Daoy (cell line): ENCODE measurements around the gene ALKBH5. TPM values are rescaled to one million over a fixed set of nuclear protein-coding genes. Genes with fewer than 3 reads are reported as not detected.

Experiments
- DNase-seq: peaks from one replicate; pipeline ENCODE4 v3.0.0-alpha.2; 2015; ENCODE audit warnings: low read depth
- total RNA-seq: library from RNA; depleted of rRNA; stranded (reverse); fragments of >200 nt; shearing (Covaris generic); gene quantifications from 2 replicates; pipeline ENCODE4 v1.2.3, GENCODE V29; 2014

Gene ALKBH5
- total RNA-seq, 1 experiment from 2014 or later = 88.0 TPM

DNA sequence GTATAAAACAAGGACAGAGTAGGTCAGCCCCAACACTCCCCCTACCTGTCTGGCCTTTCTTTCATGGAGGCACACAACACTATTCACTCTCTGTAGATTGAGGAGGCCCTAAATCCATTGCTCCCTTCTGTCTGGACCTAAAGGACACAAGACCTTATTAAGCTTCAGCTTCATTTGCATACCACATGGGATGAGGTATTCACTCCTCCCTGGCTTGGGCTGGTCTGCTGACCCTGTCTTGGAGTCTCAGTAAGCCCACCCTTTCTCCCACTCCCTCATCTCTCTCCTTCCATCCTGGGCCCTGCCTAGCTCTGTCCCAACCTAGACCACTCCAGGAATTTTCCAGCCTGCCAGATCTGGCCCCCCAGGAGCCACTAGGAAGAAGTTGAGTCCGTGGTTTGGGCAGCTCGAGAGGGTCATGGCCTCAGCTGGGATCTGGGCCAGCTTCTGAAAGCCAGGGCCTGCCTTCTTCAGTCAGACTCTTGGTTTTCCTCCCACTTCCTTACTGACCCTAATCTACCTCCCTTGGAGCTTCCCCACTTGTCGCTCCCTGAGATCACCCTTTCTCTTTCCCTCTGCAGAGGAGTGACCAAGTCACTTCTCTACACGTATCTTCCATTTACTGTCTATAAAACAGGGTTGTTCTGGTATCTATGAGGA, 35.3 kb downstream of the ALKBH5 start:
- no peak for DNase-seq

DNA sequence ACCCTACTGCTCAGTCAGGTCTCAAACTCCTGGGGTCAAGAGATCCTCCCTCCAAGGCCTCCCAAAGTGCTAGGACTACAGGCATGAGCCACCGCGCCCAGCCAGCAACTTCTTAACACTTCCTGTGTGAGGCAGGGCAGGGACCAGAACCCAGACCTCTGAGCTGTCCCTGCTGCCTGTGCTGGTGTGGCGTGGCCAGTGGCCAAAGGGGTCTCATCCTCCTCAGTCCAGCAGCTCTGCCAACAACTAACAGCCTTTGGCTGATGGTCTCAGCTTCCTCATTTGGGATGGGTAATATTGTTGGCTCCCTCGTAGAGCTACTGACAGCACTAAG, 40.4 kb downstream of the ALKBH5 start:
- no peak for DNase-seq

DNA sequence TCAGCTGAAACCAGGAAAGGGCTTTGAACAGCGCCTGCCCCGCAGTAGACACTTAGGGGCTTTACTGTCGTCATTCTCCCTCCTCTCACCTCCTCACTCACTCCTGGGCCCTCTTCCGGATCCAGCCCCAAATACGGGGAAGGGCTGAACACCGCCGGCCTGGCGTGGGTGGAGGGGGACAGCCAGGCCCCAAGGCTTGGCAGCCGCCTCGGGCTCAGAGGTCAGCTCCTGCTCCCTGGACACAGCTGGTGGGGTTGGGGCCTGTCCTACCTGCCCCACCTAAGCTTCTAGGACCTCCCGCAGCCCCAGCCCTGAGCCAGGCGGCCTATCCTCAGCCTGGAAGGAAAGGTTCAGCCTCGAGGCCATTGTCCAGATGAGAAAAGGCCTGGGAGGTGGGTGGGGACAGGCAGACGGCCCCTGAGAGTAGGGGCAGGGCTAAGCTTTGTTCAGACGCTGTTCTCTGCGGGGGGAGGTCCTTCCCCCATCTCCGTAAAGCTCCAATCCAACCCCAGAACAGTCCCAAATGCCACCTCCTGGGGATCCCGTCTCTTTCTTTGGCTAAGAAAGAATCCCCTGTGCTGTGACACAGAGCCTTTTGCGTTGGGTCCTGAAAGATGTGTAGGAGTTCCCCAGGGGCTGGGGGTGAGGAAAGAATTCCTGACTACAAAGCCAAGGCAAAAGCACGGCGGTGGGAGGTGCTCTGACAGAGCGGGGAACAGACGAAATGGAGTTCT, 40.9 kb downstream of the ALKBH5 start:
- no peak for DNase-seq

DNA sequence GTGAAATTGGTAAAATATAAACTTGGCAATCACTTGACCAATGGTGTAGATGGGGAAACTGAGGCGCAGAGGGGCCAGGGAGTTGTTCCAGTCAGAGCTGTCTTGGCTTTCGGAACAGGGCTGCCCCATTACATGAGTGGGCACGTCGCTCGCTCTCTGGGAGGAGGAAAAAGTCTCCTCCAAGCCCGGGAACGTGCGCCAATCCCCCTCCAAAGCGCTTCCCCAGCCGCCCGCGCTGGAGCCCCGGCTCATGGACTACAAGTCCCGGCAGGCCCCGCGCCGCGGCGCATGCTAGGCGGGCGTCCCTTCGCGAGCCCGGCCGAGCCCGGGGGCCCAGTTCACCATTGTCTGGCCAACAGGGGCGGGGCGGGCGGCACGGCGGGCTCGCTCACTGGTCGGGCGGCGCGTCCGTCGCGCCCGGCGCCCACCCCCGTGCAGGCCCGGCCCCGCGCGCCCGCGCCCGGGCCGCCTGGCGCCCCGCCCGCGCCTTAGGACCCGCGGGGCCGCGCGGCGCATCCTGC, 41.6 kb downstream of the ALKBH5 start, which contains the start of gene LLGL1:
LLGL1 (plus strand) TSS at position 515 of the 521 bp plus-strand sequence. CDS start 48 bp downstream, outside the sequence.
- peak; percentile 98 for DNase-seq

GRCh38 chr17:18225642-18226283, 42.1 kb downstream of the ALKBH5 start:
- no peak for DNase-seq

DNA sequence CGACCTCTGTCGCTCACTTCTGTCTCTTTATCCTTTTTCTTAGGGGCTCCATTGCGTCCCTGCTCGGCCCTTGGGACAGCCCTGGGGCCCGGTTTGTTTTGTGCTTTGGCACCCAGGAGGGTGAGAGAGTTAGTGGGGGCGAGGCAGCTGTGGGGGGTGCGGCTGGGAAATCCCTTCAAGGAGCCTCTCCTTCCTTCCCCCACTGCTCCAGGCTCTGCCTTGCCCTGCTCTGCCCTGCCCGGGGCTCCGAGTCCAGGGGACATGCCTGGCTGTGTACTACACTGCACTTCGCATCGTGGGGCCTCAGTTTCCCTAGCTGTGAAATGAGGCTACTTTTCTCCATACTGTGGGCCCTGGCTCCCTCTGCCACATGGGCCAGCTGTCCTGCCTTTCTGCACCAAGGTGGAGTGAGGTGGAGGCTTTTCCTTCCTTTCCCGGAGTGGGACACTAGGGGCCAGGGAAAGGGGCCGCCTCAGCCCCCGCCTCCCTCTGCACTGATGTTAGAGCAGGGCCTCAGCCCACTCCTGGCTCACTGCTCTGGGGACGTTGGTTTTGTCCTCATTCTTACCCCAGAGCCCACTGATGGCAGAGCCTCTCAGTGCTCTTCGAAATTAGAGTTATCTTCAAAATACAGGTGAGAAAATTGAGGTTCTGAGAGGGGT, 42.8 kb downstream of the ALKBH5 start:
- DNase-seq = peak; percentile 43

DNA sequence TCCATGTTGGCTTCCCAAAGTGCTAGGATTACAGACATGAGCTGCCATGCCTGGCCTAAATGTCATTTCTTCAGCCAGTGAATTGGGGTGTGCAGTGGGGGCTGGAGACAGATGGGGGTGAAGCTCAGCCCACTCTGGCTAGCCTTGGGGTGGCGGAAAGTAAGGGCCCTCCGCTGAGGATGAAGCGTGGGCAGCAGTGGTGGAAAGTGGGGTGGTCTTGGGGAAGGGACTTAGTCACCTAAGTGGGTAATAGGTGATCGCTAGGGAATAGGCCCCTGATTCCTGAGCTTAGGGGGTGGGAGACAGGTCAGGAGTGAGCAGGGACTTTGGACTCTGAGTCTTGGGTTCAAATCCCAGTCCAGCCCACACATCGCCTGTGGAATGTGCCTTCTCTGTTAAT, 44.0 kb downstream of the ALKBH5 start:
- no peak for DNase-seq

DNA sequence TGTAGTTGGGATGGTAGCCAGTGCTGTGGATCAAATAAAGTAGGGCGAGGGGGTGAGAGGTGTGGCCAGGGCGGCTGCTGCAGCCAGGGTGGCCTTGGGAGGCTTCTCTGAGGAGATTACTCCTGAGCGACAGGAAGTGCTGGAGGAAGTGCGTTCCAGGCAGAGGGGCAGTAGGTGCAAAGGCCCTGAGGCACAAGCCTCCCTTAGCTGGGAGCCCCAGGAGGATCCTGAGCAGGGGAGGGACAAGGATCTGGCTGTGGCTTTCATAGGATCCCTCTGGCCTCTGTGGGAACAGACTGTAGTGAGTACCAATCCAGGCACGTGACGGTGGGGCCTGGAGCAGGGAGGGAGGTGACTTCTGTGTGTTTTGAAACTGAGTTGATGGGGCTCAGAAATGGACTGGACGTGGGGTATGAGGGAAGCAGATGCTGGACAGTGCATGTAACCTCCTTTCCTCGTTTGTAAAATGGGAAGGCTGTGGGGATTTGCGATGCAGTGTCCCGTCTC, 44.6 kb downstream of the ALKBH5 start:
- DNase-seq = no peak

DNA sequence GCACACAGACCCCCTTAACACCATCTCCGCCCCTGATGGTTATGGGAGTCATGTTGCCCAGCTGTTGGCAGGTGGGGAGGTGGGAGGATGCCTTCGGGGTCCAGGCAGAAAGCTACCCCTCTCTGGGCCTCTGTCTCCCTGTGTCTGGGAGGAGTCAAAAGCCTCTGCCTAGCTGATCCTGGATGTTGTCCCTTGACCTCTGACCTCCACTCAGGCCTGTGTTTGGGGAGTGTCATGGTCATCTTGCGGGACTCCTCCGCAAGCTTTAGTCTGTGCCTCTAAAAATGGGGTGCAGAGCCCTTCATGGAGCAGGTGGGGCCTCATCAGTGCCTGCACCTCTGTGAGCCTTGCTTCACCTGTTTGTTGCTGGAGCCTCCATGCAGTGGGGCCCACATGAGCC, 45.6 kb downstream of the ALKBH5 start:
- no peak for DNase-seq

DNA sequence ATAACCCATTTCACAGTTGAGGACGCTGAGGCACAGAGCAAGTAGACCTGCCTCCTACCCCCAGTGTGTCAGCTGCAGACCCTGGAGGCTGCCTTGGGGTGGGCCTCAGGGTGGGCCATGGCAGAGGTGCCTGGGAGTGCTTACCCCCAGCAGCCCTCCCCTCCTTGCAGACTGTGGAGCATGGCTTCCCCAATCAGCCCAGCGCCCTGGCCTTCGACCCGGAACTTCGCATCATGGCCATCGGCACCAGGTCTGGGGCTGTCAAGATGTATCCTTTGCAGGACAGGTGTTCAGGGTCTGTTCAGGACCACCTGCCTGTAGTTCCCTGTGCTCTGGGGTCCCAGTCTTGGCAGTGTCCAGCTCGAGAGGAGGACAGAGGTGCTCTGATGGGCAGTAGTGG, 46.1 kb downstream of the ALKBH5 start:
- DNase-seq = no peak

DNA sequence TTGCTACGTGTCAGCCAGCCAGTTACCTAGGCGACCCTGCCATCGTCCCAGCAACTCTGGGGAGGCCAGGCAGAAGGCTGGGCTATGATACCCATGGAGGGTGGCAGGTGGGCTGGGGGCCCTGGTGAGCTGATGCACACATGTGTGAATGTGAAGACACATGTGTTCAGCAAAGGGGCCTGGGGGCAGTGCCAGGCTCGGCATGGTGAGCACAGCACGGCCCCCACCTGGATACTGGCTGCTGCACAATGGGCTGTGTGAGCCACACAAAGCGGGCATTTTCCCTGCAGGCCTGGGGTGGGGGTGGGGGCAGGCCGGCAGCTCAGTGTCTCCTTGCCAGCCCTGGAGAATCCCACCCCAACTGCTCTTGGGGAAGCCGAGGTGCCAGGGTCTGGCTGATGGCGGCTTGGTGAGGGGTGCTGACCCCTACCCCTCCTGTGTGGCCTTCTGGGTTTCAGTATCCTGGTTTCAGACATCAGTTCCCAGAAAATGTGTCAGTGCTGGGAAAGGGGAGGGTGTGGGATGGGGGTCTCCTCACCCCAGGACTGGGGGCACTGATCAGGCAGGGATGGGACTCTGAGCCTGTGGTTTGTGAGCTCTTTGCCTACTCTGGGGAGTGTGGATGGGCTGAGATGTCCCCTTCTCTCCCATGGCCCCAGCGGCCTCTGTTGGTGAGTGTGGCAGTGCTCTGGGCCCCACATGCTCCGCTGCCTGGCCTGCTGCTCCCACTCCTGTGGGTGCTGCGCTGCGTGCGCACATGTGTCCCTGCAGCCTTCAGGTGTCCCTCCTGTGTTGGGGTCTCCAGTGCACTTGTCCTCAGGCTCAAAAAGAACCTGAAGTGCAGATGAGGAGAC, 46.9 kb downstream of the ALKBH5 start:
- no peak for DNase-seq

GRCh38 chr17:18231164-18231563, 47.5 kb downstream of the ALKBH5 start:
- DNase-seq = no peak

DNA sequence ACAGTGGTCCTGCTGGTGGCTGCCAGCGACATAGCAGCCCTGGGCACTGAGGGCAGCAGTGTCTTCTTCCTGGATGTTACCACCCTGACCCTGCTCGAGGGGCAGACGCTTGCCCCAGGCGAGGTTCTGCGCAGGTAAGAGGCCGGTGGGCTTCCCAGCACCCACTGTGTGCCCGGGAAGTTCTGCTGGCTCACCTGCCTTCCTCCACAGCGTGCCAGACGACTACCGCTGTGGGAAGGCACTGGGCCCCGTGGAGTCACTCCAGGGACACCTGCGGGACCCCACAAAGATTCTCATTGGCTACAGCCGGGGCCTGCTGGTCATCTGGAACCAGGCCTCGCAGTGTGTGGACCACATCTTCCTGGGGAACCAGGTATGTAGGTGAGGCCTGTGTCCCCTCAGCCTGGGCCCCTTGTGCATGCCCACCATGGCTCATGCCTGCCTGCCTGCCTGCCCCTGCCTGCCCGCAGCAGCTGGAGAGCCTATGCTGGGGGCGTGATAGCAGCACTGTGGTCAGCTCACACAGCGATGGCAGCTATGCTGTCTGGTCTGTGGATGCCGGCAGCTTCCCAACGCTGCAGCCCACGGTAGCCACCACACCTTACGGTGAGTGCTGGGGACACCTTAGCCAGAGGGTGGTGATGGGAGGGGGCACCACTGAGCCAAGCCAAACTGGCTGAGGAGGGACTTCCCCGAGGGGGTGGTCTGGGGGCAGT, 50.3 kb downstream of the ALKBH5 start:
- no peak for DNase-seq

GRCh38 chr17:18234853-18235380, 51.3 kb downstream of the ALKBH5 start:
- DNase-seq = no peak

DNA sequence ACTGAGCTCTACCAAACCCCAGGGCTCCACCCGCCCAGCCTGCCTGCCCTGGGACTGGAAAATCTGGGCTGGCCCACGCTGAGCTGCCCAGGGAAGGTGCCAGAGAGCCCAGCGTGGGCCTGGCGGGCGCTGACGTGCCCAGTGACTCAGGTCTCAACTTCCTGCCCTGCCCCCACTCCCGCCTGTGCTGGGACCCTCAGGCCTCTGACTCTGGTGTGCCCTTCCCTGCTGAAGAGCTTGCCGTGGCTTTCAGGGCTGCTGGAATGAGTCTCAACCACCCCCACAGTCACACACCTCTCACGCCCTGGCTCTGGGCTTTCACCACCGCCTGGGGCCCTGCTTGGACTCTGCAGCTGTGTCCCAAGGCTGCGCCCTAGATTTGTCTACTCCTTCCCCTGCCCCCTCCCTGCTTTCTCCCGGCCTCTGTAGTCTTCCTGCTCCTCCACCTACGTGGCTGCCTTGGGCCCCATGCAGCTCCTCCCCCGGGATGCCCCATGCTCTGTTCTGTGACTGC, 52.2 kb downstream of the ALKBH5 start:
- peak; percentile 93 for DNase-seq

DNA sequence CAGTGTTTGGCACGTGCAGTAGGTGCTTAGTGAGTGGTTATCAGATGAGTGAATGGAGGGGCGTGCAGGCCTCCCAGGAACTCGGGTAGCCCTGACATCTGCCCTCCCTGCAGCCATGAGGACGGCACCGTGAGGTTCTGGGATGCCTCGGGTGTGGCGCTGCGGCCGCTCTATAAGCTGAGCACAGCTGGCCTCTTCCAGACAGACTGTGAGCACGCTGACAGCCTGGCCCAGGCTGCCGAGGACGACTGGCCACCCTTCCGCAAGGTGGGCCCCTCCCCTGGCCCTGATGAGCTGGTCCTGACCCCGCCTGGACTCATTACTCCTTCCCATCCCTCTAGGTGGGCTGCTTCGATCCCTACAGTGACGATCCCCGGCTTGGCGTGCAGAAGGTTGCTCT, 52.9 kb downstream of the ALKBH5 start:
- no peak for DNase-seq

DNA sequence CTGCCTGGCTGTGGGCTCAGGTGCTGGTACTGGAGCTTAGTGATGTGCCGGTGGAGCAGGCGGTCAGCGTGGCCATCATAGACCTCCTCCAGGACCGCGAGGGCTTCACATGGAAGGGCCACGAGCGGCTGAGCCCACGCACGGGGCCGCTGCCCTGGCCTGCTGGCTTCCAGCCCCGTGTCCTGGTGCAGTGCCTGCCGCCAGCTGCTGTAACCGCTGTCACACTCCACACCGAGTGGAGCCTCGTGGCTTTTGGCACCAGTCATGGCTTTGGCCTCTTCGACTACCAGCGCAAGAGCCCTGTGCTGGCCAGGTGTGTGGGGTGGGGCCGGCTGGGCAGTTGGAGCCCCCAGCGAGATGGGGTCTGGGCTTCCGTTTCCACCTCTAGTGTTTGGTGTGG, 53.8 kb downstream of the ALKBH5 start:
- no peak for DNase-seq

- DNase-seq = no peak
These were observed 54.7 kb downstream of the ALKBH5 start for GRCh38 chr17:18238299-18238698.

DNA sequence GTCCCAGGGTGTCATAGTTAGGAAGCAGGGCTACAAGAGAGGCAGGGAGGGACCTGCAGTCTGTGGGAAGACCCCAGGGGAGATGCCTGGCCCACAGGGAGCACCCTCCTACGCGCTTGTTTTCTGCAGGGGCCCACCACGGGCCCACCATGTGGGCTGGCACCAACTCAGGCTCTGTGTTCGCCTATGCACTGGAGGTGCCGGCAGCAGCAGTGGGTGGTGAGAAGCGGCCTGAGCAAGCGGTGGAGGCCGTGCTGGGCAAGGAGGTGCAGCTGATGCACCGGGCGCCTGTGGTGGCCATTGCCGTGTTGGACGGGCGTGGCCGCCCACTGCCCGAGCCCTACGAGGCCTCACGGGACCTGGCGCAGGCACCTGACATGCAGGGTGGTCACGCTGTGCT, 56.8 kb downstream of the ALKBH5 start:
- DNase-seq = no peak
